ENCODE measurements around the gene MS4A14. TPM values are rescaled to one million over a fixed set of nuclear protein-coding genes. Genes with fewer than 3 reads are reported as not detected.

Gene MS4A14
- total and polyA plus RNA-seq, 9 of the 15 experiments (the other 6 are each of a cell fraction or from before 2014, with no cell fraction given) = not detected

GRCh38 chr11:60429272-60429671 is 33.0 kb downstream of the MS4A14 start, which contains the start of gene MS4A5 (continued):
- TF ChIP-seq ZBTB40 (IDR thresholded peaks at IDR 0.05) (no peak), ZBTB40 (CRISPR knock-in tag; IDR thresholded peaks at IDR 0.05) (no peak), PTTG1 (tag; IDR thresholded peaks at IDR 0.05; ENCODE audit: low read depth) (no peak)

All from K562 (cell line).